Liver (tissue), 3 donors: Measurements from ENCODE around the gene CUBN.

Source experiments
- ATF3 ChIP-seq: IDR thresholded peaks from 2 replicates; pipeline ENCODE4 v1.6.1; 2016; ENCODE audit warnings: antibody characterized with exemption
- GABPA ChIP-seq, 2 donors: IDR thresholded peaks in 1 of 2; conservative IDR thresholded peaks in 1 of 2; 2 replicates each; pipeline ENCODE4 v1.6.1; 2016; ENCODE audit warnings: antibody characterized with exemption in 2 of 2, mild to moderate bottlenecking in 1 of 2, moderate library complexity in 1 of 2
- HNF4A ChIP-seq, 2 donors: conservative IDR thresholded peaks; 2 replicates each; pipeline ENCODE4 v1.6.1; 2016; ENCODE audit warnings: antibody characterized with exemption in 2 of 2, mild to moderate bottlenecking in 2 of 2
- HNF4G ChIP-seq: IDR thresholded peaks from 2 replicates; pipeline ENCODE4 v1.6.1; 2016; ENCODE audit warnings: antibody characterized with exemption
- JUND ChIP-seq, 2 donors: IDR thresholded peaks; 2 replicates each; pipeline ENCODE4 v1.6.1; 2016; ENCODE audit warnings: antibody characterized with exemption in 2 of 2
- RAD21 ChIP-seq, 2 donors: IDR thresholded peaks; 2 replicates each; pipeline ENCODE4 v1.6.1; 2016; ENCODE audit warnings: antibody characterized with exemption in 2 of 2, mild to moderate bottlenecking in 2 of 2
- REST ChIP-seq: IDR thresholded peaks from 2 replicates; pipeline ENCODE4 v1.6.1; 2016; ENCODE audit warnings: antibody characterized with exemption, mild to moderate bottlenecking
- RXRA ChIP-seq, 2 donors: IDR thresholded peaks; 2 replicates each; pipeline ENCODE4 v1.6.1; 2017 to 2018; ENCODE audit warnings: antibody characterized with exemption in 2 of 2, mild to moderate bottlenecking in 1 of 2
- SP1 ChIP-seq: IDR thresholded peaks from 2 replicates; pipeline ENCODE4 v1.6.1; 2018; ENCODE audit warnings: antibody characterized with exemption, mild to moderate bottlenecking
- TAF1 ChIP-seq: conservative IDR thresholded peaks from 2 replicates; pipeline ENCODE4 v1.6.1; 2016; ENCODE audit warnings: antibody characterized with exemption, mild to moderate bottlenecking
- YY1 ChIP-seq: IDR thresholded peaks from 2 replicates; pipeline ENCODE4 v1.6.1; 2016; ENCODE audit warnings: antibody characterized with exemption, mild to moderate bottlenecking
- TF ChIP-seq, protein P1 (sequence below): fragments of 150-350 bp; IDR thresholded peaks from 2 replicates; pipeline ENCODE4 v1.5.1; 2017; ENCODE audit warnings: improper control_type of control experiment, low read depth, low read length; ENCODE audit not compliant: missing input control
- donor health status: healthy.
- donor health status: healthy.

DNA sequence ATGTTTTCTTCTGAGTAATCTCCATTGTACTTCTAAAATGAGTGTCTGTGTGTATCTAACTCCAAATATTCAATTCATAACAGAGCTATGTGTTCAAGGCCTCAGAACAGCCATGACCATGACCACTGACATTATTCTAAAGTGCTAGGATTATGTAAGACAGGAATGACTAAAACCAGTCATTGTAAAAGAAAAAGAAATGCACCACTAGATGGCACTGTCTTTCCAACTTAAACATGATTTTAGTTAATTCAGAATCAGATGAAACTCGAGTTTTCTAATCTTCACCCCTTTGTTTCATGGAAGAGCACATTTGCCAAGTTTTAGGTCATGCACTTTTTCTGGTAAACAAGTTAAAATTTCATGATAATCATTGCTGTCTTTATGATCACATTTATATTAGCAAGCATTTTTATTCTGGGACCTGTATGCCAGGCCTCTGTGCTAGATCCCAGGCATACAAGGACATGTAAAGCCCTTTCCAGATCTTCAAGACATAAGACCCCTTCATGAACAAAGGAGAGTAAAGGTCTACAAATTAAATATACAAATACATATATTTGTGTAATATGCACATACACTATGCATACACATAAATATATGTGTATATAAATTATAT, 286.2 kb downstream of the CUBN start:
- TF ChIP-seq RXRA (IDR thresholded peaks at IDR 0.05) (no peak), TAF1 (no peak), GABPA (IDR thresholded peaks at IDR 0.05 in 1 of 2, conservative IDR thresholded peaks at IDR 0.05 in 1 of 2) (no peak), RAD21 (IDR thresholded peaks at IDR 0.05) (peak; percentile 89 to 94), JUND (IDR thresholded peaks at IDR 0.05) (no peak), SP1 (no peak), HNF4G (no peak), HNF4A (conservative IDR thresholded peaks at IDR 0.05) (peak in 1 of 2 donors; percentile 20), ATF3 (no peak), REST (no peak), YY1 (no peak)
- TF ChIP-seq, protein P1, sequence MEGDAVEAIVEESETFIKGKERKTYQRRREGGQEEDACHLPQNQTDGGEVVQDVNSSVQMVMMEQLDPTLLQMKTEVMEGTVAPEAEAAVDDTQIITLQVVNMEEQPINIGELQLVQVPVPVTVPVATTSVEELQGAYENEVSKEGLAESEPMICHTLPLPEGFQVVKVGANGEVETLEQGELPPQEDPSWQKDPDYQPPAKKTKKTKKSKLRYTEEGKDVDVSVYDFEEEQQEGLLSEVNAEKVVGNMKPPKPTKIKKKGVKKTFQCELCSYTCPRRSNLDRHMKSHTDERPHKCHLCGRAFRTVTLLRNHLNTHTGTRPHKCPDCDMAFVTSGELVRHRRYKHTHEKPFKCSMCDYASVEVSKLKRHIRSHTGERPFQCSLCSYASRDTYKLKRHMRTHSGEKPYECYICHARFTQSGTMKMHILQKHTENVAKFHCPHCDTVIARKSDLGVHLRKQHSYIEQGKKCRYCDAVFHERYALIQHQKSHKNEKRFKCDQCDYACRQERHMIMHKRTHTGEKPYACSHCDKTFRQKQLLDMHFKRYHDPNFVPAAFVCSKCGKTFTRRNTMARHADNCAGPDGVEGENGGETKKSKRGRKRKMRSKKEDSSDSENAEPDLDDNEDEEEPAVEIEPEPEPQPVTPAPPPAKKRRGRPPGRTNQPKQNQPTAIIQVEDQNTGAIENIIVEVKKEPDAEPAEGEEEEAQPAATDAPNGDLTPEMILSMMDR, result peak; percentile 68
